GM18951 (cell line): ENCODE data around the gene ATOH7.
"Not testable (repeated sequence)": the region's sequence is repeated elsewhere in the genome, so short reads cannot be mapped to it uniquely, and the experiment has no call there.

Source experiments
- POLR2A ChIP-seq: IDR thresholded peaks from 4 replicates; pipeline ENCODE4 v1.6.1; 2011; ENCODE audit warnings: mild to moderate bottlenecking; ENCODE audit not compliant: insufficient read length, insufficient read depth; ENCODE audit errors: extremely low read depth
- in situ Hi-C: fragments of 300-500 bp; cut with MboI; formaldehyde crosslinking; loops from one replicate; pipeline ENCODE4 v1.12.0; 2022; ENCODE audit warnings: low sequenced_read_pairs, mixed read lengths, inconsistent platforms; ENCODE audit not compliant: unreplicated experiment

ATOH7 gene

DNA sequence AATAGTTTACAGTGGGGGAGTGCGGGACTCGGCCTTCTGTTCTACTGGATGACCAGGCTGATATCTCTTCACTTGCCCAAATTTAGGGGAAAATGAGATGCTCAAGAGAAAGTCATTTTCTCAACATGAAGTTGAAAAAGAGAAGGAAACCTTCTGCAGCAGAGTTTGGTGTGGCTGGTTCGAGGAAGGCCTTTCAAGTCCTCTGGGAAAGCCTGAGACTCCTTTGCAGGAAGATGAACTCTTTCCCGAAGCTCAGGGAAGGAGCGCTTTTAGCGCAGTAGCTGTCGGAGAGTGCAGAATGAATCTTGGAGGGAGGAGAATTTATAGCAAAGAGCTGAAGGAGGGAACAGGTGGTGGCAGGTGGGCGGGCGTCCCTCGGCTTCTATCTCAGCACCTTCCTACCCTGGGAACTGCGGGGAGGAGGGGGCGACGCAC, at the start of gene ATOH7:
TSS of gene ATOH7 (minus strand) at position 297 of the 435 bp plus-strand sequence. CDS start 436 bp downstream, outside the sequence.
- no peak for TF ChIP-seq POLR2A
- in situ Hi-C loops: no loop called here

DNA sequence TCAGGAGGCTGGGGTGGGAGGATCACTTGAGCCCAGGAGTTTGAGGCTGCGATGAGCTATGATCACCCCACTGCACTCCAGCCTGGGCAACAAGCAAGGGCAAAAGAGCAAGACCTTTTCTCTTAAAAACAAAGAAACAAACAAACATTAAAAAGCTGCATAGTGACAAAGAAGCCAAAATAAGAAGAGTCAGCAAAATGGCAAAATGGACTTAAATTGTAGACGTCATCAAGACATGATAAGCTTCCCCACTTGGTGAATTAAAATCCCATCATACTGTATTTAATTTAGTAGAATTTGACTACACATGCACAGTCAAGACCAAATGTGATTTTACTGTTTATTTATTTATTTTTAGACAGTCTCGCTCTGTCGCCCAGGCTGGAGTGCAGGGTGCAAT, 48.8 kb upstream of the ATOH7 start:
- TF ChIP-seq POLR2A: no peak
- in situ Hi-C loops: no loop called here

DNA sequence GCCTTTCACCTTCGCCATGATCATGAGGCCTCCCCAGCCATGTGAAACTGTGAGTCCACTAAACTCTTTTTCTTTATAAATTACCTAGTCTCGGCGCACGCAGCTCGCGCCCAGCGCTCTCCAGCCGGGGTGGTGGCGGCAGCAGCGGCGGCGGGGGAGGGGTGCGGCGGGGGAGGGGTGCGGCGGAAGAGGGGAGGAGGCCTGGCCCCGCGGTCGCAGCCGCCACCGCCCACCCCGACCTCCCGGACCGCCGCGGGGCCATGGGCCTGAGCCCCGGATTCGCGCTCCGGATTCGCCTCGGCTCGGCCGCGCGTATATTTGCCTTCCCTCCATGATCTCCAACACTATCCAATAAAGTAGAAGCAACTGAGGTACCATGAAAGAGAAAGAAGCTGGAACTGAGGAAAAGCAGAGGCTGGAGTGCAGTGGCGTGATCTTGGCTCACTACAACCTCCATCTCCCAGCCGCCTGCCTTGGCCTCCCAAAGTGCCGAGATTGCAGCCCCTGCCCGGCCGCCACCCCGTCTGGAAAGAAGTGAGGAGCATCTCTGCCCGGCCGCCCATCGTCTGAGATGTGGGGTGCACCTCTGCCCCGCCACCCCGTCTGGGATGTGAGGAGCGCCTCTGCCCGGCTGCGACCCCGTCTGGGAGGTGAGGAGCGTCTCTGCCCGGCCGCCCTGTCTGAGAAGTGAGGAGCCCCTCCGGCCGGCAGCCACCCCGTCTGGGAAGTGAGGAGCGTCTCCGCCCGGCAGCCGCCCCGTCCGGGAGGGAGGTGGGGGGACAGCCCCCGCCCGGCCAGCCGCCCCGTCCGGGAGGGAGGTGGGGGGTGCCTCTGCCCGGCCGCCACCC, 47.2 kb upstream of the ATOH7 start:
- in situ Hi-C loops: not testable (repeated sequence)

DNA sequence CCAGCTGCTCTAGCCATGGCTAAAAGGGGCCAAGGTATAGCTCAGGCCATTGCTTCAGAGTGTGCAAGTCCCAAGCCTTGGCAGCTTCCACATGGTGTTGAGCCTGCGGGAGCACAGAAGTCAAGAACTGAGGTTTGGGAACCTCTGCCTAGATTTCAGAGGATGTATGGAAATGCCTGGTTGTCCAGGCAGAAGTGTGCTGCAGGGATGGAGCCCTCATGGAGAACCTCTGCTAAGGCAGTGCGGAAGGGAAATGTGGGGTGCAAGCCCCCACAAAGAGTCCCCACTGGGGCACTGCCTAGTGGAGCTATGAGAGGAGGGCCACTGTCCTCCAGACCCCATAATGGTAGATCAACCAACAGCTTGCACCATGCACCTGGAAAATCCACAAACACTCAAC, 45.9 kb upstream of the ATOH7 start:
- in situ Hi-C loops: not testable (repeated sequence)

DNA sequence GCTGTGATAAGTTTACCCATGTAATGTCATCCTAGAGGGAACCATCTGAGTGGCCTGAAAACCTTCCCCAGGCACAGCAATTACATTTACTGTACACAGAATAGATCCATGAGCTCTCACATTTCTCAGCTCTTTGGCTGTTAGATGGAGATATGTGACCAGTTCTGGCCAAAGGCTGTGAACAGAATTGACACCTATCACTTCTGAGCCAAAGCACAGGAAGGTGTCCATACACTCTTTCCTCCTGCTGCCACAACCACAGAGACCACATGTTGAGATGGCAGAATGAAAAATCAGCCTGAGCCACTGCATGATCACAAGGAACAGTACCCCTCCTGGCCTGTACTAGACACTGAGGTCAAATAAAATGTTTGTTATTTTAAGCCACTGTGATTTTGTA, 44.3 kb upstream of the ATOH7 start:
- in situ Hi-C loops: no loop called here
- TF ChIP-seq POLR2A: no peak

DNA sequence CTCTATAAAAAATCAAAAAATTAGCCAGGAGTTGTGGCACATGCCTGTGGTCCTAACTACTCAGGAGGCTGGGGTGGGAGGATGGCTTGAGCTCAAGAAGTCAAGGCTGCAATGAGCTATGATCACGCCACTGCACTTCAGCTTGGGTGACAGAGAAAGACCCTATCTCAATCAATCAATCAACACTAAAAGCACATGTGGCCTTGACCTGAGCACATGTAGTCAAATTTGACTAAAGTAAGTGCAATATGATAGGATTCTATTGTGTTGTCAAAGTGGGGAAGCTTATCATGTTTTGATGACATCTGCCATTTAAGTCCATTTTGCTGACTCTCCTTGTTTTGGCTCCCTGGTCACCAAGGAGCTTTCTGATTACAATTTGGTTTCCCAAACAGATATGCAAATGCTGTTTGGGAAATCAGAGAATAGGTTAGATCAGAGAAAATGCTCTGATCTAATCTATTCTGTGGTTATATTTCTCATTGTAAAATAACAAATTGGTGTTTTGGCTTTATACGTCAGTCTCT, 43.8 kb upstream of the ATOH7 start:
- no peak for TF ChIP-seq POLR2A
- in situ Hi-C loops: no loop called here

DNA sequence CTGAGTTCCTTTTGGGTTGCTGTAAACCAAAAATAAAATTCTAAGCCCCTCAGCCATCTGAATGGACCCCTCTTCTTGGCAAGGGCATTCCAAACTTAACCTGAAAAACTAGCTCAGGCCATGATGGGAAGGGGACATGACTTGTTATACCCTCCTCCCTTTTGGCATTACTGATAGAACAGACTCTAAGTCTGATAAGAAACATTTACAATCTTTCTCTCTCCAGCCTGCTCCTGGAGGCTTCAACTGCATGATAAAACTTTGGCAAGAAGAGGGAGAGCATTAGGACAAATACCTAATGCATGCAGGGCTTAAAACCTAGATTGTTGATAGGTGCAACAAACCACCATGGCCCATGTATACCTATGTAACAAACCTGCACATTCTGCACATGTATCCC, 40.9 kb upstream of the ATOH7 start:
- in situ Hi-C loops: no loop called here
- TF ChIP-seq POLR2A: no peak

DNA sequence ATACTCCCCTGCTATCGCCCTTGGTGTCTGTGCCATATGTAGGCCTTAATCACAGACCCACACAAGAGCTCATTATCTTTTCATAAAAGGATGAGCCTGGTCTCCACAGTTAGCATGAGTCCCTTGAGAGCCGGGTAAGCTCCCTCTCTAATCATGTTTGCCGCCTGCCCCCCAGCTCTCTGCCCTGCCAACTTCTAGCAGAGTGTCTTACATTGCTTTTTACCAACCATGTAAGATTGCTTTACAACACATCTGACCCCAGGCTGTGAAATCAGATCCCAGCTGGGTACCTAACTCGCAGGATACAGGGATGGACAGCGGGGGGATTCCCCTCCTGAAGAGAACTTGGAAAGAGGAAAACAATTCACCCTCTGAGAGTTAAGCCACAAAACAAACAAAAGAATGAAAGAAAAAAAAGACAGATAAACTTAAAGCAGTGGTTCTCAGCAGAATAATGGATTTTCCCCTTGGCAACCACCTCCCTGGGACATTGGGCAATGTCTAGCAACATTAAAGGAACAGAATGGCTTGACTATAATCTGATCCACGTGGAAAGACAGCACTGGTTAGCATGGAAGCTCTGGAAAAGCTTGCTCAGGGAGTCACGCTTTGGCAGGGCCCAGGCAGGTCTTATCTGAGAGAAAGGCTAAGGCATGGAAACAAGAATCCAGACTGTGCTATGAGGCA, 39.4 kb upstream of the ATOH7 start:
- TF ChIP-seq POLR2A: no peak
- in situ Hi-C loops: no loop called here

DNA sequence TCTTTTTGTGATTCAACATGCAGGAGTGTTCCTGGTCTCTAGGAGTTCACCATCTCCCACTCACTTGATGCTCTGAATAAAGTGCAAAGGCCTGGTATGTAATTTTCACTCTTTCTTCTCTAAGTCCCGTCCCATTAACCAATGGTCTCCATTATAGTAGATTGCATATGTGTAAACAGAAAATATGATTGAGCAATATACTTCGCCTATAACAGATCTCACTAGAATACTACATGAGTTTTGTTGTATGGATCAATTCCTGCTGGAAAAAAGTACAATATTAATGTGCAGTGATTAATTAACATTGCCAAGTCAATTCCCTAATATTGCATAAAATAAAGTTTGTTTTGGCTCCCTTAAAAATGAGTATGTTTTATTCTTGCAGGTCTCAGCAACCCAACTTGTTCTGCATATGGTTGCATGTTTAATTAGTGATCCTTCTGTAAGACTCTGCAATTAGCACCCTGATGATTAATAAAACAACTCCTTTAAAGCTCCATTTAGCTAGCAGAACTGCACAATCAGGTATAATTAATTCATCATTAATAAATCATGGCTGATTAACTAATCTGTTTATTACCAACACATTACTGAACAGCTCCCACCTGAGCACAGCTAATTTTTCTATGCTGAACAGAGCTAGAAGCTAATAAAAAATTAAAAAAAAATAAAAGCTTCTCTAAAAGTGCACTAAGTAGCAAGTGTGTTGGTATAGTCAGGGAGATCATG, 37.8 kb upstream of the ATOH7 start:
- TF ChIP-seq POLR2A: no peak
- in situ Hi-C loops: no loop called here

DNA sequence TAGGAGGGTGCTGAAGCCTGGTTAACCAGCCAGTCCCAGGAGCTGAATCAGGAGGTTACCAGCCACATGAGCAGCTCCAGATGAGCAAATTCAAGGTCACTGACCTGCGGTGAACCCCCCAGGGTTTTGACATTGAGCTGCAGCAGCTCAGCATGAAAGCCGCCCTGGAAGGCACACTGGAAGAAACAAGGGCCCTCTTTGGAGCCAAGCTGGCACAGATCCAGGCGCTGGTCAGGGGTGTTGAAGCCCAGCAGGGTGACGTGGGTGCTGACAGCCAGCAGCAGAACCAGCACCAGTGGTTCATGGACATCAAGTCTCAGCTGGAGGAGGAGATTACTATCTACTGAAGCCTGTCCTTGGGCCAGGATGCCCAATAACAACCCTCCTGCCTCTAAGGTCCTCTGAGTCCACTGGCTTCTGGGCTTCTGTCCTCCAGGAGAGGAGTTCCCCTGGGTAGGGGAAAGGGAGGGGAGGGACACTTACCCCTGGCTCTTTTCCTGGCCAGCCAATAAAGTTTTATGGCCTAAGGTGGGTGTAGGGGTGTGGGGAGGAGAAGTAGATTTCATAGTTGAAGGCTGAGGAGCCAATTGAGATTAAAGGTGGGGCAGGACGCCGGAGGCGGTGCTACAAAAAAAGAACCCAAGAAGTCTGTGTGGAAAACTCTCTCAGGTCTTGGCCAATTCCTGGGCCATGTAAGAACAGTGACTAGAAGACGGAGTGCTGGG, 29.4 kb upstream of the ATOH7 start:
- no peak for TF ChIP-seq POLR2A
- in situ Hi-C loops: no loop called here

DNA sequence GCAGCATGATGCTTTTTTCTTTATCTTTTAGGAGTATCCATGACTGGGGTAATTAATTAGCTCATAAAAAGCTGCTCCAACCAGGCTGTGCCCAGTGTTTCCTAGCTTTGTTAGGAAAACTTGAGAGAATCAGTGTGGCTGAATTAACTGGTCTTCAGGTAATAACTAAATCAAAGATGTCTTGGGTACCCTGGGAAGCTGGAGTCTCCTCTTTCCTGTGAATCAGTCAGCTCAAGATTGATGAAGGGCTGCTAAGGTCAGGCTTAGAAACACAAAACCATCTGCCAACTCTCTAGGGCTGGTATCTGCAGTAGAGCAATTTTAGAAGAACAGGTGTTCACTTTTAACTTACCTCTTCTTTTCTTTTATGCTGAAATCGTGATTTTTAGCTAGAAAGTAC, 21.4 kb upstream of the ATOH7 start:
- TF ChIP-seq POLR2A: no peak
- in situ Hi-C loops: no loop called here

DNA sequence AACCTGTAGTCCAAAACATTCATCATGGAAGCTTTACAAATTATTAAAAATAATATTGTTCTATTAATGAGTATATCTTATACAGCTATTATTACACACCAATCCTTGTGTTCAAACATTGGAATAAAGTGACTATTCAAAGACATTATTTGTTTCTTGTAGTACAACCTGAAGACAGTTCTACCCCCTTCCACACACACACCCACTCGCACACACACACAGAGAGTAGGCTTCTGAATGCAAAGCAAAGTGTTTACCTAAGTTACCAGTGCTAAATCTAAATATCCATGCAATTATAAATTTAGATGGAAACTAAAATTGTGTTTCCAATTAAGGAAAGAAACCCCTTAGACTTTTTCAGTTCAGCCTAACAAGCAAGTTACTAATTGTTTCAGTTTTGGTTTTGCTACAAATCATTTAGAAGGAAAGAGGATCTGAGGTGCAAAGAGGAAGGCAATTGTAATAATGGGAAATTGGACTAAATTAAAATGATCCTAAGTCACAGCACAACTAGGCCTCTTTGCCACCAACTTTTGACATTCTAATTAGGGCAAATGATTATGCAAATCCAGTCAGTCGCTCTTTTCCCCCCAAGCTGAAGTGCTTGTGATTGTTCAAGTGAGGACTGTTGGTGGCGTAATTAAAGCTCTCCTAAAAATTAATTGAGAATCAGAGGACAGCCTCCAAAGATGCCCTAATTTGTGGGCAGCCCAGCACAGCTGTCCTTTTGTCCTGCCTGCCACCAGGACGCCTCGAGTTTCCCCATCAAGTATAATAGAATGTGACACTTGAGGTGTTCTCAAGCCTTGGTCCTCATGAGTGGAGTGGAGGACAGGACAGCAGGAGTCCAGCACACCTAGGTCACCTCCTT, 19.9 kb upstream of the ATOH7 start:
- no peak for TF ChIP-seq POLR2A
- in situ Hi-C loops: no loop called here
